ENCODE results near the gene SYMPK. TPM values are rescaled to one million over a fixed set of nuclear protein-coding genes. Genes with fewer than 3 reads are reported as not detected.

The SYMPK gene
- polyA plus RNA-seq, 3 donors = 59.7 to 76.5 (median 70.1) TPM

DNA sequence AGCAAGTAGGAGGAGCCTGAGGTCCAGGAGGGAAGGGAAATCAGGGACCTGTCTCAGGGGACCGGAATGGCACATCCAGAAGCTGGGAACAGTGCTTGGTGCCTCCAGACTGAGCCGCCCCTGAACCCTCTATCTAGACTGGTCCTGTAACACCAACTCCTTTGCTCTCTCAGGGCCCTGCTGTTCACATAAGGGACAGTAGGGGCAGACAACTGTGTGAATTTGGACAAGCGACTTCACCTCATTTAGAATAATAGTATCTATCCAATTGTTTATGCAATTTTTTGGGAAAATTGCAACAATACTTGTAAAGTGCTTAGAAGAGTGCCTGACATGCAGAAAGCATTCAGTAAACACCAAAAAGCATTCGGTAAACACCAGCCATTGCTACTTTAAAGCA, 14.0 kb downstream of the SYMPK start:
- no peak for DNase-seq (ENCODE audit: extremely low read depth in 1 of 11, low read depth in 9 of 11, low spot score in 4 of 11)

DNA sequence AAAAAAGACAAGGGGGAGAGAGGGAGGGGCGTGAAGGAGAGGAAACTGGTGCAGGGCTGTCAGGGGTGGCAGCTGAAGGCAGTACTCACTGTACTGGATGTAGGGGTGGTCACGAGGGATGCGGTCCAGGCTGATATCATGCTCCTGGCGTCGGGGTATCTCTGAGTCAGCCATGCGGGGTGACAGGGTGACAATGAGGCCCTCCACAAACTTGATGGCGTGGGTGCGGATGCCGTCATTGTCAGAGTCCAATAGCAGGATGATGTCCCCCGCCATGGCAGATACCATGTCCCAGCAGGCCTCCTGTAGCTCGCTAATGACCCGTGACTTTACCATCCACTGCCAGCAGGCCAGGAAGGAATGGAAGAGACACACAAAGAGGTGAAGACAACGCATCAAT, 15.3 kb downstream of the SYMPK start:
- no peak for DNase-seq (ENCODE audit: extremely low read depth in 1 of 11, low read depth in 9 of 11, low spot score in 4 of 11)

DNA sequence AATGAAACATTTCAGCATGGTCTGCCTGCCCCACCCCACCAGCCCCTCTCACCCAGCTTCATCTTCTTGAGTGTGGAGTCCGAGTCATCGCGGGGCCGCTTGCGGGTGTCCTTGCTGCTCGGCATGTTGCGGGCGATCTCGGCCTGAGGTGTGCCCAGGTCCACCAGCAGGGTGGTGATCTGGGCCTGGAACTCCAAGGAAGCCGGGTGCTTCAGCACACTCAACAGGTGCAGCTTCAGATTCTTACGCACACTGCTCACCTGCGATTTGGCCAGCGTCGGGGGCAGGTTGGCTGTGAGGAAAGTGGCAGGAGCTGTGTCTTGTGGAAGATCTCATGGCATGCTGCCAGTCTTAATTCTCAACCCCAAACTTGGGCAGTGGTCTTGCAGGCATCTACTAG, 20.7 kb downstream of the SYMPK start:
- DNase-seq (ENCODE audit: extremely low read depth in 1 of 11, low read depth in 9 of 11, low spot score in 4 of 11) = no peak

DNA sequence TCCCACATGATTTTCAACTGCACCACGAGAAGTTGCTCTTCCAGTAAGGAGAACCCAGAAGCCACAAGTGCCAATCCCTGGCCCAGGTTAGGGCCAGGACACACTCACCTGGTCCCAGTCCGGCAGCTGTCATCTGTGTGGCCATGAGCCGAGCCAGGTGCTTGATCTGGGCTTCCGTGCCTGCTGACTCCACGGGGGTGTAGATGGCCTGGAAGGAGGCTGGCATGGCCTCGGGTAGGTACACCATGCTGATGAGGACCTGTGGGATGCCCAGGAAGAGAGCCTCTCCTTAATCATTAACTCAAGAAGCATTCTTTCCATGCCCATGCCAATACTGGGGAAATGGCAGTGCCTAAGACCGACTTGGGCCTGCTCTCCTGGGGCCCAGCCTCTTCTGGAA, 28.0 kb downstream of the SYMPK start:
- DNase-seq (ENCODE audit: extremely low read depth in 1 of 11, low read depth in 9 of 11, low spot score in 4 of 11) = no peak

DNA sequence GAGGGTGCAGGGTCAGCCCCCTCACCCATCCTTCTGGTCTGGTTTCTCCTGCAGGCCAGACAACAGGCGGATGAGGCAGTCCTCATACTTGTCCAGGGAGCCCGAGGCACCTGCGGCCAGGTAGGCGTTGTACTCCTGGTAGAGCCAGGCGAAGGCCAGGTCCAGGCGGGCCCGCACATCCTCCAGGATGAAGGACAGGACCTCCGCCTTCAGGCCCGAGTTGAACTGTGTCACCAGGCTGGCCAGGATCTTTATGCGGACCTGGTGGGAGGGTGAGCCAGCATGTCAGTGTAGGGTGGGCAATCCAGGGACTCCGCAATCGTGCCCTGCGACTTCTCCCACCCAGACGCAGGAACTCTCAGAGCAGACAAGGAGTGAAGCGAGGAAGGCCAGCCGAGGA, 34.0 kb downstream of the SYMPK start:
- DNase-seq (ENCODE audit: extremely low read depth in 1 of 11, low read depth in 9 of 11, low spot score in 4 of 11) = no peak

DNA sequence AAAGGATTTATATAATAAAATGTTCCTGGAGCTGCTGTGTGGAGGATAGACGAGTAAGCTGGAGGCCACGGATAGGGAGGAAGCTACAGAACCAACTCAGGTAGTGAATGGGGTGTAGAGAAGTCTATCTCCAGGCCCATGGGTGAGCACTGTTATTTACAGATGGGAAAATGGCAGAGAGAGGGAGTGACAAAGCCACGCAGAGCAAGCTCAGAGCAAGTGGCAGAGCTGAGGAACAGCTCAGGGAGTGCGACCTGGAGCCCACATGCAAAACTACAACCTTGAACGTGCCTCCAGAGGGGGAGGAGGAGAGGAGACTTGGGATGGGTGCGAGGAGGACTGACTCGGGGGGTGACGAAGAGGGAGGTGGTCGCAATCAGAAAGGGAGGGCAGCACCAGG, 34.4 kb downstream of the SYMPK start:
- DNase-seq (ENCODE audit: extremely low read depth in 1 of 11, low read depth in 9 of 11, low spot score in 4 of 11) = no peak

DNA sequence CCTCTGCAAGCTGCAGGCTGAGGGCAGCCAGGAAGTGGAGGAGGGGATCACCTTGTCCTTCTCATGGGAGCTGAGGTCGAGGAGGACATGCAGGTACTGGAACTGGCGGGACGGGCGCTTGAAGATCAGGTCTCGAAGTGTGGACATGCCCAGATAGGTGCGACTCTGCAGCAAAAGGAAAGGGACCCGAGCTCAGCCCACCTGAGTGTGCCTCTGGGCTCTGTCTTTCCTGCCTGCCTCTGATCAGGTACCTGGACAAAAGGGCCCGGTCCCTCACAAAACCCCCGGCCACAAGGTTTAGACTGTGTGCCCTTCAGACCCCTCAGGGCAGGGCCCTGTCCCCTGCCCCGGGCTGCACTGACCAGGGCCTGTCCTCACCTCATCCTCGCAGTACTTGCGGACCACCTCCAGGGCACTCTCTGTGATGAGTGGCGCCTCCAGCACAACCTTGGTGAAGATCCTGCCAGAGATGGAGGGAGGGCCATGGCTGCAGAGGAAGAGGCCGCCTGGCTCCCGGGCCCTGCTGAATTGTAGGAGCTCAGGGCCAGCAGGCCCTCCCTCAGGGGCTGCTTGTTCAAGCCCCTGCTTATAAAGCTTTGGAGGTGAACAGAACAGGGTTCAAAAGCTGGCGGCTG, 35.4 kb downstream of the SYMPK start:
- DNase-seq (ENCODE audit: extremely low read depth in 1 of 11, low read depth in 9 of 11, low spot score in 4 of 11) = no peak

DNA sequence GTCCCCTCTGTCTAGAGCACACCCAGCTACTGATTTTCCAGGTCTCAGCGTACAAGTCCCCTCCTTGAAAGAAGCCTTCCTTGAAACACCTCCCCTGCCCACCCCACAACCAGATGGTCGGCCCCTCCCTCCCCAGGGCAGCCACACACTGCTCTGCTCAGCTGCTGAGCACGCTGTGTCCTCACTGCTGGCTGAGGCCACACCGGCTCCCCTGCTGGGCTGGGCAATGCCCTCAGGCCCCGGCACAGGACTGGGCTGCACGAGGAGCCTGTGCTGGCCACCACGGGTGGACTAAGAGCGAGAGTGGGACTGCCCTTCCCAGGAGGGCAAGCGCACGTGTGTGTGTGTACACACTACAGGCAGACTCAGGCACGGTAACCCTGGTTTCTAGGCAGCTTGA, 36.0 kb downstream of the SYMPK start:
- no peak for DNase-seq (ENCODE audit: extremely low read depth in 1 of 11, low read depth in 9 of 11, low spot score in 4 of 11)

DNA sequence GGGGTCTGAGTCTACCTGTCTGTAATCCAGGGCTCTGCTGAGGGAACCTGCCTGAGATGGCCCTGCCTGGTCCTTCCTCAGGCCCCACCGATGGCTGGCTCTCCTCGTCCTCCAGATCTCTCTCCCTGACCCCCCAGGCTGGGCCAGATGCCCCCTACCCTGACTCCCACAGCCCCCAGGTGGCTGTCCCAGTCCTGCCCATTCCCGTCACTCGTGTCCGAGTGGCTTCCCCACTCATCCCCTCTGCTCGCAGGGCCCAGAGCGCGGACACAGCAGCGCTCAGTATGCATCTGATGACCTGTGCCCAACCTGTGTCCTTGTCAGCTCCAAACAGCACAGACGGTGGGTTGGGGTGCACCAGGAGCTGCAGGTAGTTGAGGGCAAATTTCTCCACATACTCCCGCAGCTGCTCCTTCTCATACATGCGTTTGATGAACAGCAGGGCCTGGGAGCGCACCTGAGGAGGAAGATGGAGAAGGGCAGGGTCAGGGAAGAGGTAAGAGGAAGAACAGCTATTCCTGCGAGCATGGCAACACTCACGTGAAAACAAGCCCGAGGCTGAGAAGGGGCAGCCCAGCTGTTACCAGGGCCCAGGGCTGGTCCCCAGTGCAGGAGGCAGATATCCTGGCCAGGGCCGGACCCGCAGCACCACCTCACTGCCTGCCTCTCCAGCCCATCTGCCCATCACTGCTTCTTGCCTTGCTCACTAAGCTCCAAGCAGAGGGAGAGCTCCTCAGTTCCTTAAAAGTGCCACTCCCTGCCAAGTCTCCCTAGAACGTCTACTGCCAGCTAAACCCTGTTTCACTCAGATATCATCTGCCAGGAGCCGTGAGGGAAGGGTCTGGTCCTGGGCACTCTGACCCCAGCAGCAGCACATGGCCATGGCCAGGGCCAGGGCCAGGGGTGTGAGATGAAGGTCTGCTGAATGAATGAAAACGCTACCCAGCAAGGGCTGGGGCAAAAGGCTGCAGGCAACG, 36.7 kb downstream of the SYMPK start:
- DNase-seq (ENCODE audit: extremely low read depth in 1 of 11, low read depth in 9 of 11, low spot score in 4 of 11) = no peak

DNA sequence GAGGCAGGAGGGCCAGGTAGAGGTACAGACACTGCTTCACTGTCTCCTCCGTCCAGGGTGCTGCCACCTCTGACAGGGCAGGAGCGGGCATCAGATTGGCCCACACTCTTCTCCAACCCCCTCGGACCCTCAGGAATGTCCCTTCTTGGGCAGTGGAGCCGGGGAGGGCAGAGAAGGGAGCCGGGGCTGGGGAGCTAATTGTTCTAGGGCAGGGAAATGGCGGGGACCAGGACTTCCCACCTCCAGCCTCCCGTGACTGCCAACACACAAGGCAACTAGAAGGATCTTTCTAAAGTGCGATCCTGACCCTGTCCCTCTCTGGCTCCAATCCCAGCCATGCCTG, 37.7 kb downstream of the SYMPK start:
- no peak for DNase-seq (ENCODE audit: extremely low read depth in 1 of 11, low read depth in 9 of 11, low spot score in 4 of 11)

DNA sequence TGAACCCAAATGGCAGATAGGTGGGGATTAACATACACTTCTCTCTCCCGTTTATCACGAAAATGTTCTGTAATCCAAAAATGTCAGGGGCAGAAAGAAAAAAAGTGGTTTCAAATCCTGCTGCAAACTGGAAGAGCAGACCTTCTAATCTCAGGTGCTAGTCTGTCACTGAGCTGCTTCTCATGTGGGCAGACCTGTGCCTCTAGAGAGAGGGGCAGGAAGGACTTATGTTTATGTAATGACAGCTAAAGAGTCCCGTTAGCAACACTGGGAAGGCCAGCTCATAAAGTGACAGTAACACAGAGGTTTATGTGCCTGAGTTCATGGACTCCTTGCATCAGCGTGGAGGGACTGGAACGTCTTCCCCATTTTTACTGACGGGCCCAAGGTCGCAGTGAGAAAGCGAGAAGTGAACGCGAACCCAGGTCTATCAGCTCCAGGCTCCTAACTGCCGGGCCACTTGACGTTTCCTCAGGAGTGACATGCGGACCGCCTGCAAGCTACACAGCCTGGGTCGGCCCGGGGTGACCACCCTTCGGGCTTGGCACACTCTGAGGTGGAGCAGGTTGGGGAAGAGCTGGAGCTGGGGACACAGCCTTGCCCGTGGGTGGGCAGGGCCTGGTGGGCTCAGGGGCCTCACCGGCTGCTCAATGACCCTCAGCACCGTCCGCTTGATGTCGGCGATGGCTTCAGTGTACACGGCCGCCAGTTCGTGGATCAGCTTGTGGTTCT, 38.2 kb downstream of the SYMPK start:
- no peak for DNase-seq (ENCODE audit: extremely low read depth in 1 of 11, low read depth in 9 of 11, low spot score in 4 of 11)

DNA sequence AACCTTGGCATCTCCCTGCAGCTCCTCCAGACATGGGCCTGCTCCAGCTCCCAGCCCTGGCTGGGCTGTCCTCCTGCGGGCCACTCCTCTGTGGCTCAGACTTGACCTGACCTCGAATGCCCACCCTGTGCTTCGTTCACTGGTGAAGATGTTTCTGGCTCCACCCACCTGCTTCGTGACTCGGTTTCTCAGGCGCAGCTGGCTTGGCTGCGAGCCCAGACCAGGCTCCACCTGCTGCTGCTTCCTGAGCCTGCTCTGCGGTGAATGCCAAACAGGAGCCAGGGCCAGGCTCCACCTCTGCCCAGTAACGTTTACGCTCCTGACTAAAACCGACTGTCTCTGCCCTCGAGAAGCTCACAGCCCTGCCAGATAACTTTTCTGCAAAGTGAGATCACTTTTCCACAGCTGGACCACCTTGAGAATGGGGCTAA, 38.9 kb downstream of the SYMPK start:
- no peak for DNase-seq (ENCODE audit: extremely low read depth in 1 of 11, low read depth in 9 of 11, low spot score in 4 of 11)

DNA sequence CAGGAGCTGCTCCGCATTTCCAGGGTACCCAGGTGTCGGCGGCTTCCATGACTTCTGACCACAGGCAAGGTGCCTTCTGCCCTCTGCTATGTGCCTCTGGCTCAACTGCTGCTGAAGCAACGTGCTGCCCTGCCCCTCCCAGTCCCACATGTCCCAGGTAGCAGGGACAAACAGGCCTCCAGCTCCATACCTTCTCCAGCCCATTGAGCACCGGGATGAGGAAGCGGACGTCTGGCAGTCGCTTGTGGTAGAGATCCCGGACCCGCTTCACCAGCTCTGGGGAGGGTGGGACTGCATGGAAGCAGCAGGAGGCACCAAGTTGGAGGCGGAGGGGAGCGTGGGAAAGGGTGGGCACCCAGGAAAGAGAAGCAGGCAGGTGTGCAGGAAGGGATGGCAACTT, 39.8 kb downstream of the SYMPK start:
- DNase-seq (ENCODE audit: extremely low read depth in 1 of 11, low read depth in 9 of 11, low spot score in 4 of 11) = no peak

DNA sequence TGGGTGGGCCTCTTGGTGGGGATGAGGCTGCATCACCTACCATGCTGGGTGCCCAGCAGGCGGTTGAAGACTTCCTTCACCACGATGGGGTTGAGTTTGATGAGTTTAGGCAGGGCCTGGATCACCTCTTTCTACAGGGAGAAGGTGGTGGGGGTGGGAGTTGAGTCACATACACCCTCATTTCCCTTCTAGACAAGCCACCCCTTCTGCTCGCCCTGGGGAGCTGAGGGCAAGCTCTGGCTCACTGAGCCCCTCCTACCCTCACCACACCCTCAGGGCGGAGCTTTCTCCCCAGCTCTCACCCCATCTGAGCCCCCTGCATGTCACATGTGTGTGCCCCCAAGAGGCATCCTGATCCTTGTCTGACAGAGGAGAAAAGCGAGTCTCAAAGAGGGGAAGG, 40.2 kb downstream of the SYMPK start:
- no peak for DNase-seq (ENCODE audit: extremely low read depth in 1 of 11, low read depth in 9 of 11, low spot score in 4 of 11)

DNA sequence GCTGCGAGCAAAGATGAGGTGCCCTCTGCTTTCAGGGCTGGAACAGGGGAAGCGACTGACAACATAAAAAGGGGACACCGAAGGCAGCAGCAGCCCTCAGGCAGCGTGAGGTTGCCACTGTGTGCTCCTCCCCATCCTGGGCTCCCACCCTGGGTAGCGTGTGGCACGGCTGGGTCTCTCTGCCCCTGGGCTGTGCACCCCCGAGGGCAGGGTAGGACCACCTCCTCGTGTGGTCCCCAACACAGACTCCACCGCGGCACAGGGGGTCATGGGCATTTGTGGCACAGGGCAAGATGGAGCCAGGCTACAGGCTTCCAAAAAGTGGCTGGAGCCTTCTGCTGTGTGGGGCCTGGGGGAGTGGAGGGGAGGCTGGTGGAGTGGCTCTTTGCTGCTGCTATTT, 41.4 kb downstream of the SYMPK start:
- DNase-seq (ENCODE audit: extremely low read depth in 1 of 11, low read depth in 9 of 11, low spot score in 4 of 11) = no peak

DNA sequence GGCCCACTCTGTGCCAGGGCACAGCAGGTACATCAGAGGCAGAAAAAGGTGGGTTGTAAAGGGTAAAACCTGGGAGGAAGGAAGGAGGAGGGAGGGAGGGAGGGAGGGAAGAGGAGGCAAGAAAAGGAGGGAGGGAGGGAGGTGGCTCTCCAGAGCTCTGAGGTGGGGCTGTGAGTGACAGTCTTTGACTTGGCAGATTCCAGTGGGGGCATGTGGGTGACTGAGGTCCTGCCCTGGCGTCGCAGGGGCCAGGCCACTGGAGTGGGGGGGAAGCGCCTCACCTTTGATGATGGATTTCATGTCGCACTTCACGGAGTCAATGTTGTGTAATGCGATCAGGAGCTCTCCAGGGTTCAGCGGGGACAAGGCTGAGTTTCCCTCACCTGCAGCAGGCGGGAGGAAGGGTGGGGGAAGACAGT, 41.8 kb downstream of the SYMPK start:
- DNase-seq (ENCODE audit: extremely low read depth in 1 of 11, low read depth in 9 of 11, low spot score in 4 of 11) = no peak

DNA sequence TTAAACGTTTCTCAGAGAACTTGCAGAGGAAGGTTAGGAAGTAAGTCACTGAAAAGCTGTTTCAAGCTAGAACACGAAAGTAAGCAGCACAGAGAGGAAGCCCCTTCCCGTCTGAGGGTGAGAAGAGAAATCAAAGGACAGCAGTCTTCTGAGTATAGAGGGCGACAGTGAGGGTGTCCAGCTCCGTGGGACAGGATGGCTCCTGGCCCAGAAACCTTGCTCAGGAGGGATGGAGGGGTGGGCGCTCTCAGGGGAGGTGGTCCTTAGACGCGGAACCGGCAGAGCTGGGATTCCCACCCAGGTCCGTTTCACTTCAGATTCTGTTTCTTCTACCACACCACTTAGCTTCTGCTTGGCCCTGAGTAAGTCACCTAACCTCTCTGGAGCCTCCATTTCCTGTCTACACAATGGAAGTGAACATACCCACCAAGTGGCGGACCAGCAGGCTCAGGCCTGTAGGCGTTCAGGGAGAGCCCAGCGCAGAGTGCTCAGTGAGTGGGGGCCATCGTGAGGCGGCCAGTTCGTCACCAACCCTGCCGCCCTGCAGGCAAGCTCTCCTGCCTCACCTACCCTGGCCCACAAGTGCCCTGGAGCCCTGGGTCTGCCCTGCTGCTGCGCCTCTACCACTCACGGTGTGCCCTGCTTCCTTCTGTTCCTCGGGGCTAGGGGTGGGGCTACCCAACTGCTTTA, 42.4 kb downstream of the SYMPK start:
- no peak for DNase-seq (ENCODE audit: extremely low read depth in 1 of 11, low read depth in 9 of 11, low spot score in 4 of 11)

DNA sequence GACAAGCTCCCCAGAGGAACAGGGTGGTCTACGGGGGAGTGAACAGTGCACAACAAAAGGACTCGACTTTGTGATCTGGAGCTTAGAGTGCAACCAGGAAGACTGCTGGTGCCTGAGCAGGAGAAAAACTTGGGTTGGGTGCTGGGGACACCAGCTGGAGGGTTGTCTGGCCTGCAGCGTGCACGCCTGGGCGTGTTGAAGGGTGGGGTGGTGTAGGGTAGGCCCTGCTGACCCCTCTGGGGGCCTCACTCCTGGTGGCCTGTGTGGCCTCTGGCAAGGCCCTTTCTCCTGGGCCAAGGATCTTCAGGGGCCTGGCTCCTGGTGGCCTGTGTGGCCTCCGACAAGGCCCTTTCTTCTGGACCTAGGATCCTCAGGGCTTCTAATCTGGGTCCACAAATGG, 43.2 kb downstream of the SYMPK start:
- DNase-seq (ENCODE audit: extremely low read depth in 1 of 11, low read depth in 9 of 11, low spot score in 4 of 11) = no peak

DNA sequence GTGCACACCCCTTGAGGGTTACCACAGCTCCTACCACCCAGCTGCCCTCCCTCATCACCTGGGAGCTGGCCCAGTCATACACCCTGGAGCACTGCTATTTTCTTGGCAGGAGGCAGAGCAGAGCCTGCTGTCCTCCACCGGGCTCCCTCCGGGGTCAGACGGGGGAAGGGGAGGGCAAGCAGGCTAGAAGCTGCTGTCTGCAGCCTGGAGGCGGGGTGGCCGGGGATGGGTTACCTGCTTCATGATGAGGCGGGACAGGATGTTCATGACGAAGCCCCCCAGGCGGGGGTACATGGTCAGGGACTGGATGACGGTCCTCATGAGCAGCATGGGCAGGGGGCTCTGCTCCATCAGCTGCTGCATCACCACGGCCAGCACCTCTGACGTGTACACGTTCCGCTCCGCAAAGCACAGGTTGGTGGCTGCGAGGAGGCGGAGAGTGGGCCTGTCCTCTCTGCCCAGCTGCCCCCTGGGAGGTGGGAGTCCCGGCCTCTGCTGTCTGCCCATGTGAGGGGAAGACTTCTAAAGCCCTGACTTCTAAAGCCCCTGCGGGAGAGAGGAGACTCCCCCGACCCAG, 45.1 kb downstream of the SYMPK start:
- DNase-seq (ENCODE audit: extremely low read depth in 1 of 11, low read depth in 9 of 11, low spot score in 4 of 11) = no peak
